HG02981 (cell line): ENCODE results near the gene RNF114.
"Not testable (repeated sequence)": the region's sequence is repeated elsewhere in the genome, so short reads cannot be mapped to it uniquely, and the experiment has no call there.

ENCODE experiments used
- ATAC-seq: cut with Tn5 transposase; IDR thresholded peaks from one replicate; pipeline ENCODE4 v1.9.1; 2021; ENCODE audit warnings: mild to moderate bottlenecking, moderate library complexity; ENCODE audit not compliant: unreplicated experiment

Gene RNF114, protein sequence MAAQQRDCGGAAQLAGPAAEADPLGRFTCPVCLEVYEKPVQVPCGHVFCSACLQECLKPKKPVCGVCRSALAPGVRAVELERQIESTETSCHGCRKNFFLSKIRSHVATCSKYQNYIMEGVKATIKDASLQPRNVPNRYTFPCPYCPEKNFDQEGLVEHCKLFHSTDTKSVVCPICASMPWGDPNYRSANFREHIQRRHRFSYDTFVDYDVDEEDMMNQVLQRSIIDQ

DNA sequence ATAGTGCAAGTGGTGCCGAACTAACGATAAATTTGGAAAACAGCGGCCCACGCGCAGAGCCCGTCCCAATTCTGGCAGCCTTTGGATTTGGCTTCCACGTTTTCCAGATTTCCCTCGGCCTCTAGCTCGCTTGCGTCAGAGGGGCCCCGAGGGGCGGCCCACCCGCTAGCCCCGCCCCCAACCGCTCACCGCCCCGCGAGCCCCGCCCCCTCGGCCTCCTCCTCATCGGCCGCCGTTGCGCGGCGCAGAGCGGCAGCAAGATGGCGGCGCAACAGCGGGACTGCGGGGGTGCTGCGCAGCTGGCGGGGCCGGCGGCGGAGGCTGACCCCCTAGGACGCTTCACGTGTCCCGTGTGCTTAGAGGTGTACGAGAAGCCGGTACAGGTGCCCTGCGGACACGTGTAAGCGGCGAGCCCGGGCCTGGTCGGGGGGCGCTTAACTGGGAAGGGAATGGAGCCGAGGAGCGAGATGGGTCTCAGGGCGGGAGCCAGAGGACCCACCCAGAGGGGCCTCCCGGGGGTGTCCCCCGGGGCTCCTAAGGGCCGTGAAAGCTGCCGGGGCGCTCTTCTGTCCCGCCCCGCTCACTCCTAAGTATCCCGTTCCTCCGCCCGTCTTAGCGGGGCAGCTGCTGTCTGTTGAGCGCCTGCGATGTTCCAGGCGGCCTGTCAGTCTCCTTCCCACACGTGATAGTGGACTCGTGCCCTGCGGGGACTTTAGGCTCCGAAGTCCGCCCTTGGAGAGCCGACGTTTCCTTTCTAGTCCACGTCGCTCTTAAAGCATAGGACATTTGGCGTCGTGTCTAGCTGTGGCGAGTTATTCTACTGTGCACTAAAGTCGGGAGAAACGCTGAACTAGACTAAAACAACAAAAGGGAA lies at the start of gene RNF114:
TSS of gene RNF114 (plus strand) at position 245 of the 874 bp plus-strand sequence. CDS start at position 261, 16 bp downstream.
- no peak for ATAC-seq

DNA sequence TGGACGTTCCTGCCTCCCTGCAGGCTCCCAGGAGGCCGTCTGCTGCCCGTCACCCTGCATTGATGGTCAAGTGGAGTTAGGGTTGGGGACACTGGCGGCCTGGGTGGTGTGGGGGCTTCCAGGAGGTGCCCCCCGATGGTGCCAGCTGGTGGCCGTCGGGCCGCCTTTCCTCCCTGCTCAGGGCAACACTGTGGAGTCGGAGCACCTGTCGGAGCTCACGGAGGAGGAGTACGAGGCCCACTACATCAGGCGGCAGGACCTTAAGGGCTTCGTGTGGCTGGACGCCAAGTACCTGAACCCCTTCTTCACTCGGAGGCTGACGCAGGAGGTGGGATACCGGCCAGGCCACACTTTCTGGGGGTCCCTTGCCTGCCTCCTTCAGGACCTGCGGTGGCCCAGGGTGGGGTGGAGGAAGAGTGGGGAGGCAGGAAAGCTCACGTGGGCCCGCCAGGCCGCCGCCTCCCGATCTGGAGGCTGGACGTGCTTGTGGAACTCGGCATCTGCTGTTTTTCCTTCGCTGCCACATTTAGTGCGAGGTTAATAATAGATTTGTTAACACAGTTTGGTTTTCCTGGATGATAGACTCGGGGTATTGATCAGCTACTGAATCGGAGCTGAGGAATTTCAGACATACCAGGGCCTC lies 49.5 kb upstream of the RNF114 start:
- ATAC-seq, result no peak

DNA sequence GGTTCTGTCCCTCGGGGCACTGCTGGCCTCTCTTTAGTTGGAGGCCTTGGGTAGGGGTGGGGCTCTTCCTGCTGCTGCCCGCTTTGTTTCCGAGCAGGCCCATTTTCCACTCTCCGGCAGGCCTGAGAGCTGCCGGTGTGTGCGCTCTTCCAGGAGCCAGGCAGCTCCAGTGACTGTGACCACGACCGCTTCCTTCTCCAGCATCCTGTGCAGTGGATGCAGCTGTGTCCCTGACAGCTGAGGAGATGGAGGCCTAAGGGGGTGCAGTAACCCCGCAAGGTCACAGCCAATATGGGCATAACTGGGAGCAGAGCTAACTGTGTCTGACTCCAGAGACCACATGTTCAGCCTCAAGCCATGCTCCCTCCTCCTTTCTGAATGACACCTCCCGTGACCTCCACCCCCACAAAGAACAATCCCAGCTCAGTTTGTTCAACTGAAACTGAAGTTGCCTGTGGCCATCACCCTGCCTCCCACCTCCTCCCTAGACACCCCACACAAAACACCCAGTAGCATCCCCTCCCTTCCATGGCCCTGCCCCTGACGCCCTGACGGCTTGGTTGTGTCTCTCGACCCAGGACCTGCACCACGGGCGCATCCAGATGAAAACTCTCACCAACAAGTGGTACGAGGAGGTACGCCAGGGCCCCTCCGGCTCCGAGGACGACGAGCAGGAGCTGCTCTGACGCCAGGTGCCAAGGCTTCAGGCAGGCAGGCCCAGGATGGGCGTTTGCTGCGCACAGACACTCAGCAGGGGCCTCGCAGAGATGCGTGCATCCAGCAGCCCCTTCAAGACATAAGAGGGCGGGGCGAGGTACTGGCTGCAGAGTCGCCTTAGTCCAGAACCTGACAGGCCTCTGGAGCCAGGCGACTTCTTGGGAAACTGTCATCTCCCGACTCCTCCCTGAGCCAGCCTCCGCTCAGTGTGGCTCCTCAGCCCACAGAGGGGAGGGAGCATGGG lies 48.7 kb upstream of the RNF114 start:
- ATAC-seq, result no peak

DNA sequence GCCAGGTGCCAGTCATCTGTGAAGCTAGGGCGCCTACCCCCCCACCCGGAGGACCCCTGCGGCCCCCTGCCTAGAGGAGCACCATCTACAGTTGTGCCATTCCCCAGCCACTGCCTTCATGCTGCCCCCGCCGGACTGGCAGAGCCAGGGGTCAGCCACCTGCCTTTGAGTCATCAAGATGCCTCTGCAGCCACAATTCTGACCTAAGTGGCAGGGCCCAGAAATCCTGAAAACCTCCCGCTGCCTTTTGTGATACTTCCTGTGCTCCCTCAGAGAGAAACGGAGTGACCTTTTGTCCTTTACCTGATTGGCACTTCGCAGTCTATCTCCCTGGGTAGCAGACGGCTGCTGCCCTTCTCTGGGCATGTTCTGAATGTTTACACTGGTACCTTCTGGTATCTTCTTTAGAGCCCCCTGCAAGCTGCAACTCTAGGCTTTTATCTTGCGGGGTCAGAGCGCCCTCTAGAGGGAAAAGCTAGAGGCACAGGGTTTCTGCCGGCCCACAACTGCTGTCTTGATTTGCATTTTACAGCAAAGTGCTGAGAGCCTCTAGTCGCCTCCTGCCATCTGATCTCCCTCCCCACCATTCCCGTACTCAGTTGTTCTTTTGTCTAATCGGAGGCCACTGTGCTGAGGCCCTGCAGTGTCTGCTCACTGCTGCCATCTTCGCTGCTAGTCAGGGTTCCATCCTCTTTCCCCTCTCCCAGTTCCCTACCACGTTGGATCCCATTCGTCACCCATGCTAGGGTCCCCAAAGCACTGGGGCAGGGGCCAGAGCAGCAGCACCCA lies 47.8 kb upstream of the RNF114 start:
- no peak for ATAC-seq

DNA sequence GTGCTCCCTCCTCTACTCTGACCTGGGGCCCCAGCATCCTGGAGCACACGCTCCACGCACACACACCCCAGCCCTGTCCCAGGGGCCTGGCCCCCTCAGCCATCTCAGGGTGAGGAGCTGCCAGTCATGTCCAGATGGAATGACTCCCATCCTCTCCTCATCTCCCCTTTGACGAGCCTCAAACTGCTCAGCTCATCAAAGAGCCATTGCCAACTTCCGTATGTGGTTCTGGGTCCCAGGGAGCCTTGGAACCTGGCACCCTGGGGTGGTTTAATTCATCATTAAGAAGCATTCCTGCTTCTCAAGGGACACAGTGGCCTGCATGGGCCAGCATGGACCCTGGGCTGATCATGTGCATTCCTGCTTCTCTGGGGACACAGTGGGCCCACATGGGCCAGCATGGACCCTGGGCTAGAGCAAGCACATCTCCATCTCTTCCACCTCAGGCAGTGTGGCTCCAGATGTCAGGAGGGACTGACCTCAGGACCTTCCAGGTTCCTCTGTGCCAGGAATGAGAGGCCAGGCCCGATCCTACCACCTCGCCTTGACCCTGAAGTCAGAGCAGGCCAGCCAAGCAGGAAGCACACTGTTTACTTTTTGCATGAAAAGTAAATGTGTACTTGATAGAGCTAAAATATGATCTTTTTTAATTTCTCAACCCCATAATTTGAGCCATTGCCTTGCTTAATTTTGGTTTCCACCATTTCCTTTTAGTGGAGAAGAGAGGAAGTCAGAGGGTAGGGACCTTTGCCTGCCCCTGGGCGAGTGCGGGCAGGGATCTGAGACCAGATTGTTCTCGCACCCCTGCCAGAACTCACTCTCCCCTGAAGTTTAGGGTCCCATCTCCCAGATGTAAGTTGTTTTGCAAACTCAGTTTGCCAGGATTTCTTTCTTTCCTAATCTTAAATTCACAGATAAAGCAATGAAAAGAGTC lies 46.9 kb upstream of the RNF114 start:
- no peak for ATAC-seq

DNA sequence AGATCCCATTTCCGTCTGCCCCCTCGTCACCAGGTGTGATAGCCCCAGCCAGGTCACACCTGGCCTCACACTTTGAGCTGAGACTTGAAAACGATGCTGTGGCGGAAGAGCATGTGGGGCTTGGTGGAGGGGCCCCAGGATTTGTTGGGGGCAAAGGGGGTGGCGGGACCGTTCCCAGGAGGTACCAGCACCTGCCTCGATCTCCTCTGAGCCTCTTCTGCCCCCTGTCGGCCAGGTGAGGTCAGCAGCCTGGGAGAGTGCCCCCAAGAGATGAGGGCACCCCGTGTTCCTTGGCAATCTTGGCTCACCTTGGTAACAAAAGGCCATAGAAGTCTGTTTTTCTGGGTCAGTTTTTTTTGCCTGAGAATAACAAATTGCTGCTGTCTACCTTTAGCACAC lies 46.3 kb upstream of the RNF114 start:
- ATAC-seq, result no peak

DNA sequence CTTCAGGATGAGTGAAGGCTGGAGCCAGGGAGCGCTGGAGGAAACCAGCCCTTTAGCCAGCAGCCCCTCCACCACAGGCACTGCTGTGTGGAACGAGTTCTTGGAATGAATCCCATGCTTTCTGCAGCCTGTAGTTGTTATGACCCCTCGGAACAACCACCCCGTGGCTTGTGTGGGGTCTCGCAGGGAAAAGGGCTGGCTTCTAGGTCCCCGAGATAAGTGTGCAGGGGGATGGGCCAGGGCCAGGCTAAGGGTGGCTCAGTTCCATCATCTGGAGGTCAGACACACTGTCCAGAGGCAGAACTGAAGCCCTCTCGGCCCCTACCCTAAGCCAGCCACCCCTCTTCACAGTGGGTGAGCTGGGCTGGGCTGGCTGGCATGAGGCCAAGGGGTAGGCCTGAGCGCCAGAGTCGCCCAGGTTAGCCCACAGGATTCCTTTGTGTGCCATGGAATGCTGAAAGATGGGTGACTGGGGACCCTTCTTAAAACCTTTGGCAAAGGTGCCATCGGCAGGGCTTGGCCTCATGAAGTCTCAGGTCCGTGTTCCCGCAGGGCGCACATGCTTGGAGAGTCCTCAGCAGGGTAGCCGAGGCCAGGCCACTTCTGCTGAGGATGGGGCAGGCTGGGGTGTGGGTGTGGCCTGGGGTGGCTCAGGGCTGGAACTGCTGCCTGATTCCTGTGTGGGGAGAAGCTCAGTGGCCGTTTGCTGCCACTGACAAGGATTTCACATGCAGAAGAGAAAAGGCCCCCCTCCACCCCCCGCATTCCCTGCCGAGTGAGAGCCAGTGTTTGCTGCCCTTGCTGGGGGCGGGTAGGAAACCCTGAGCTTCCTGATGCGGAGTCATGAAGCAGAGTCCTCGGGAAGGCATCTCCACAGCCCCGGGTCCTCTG lies 45.5 kb upstream of the RNF114 start:
- no peak for ATAC-seq

DNA sequence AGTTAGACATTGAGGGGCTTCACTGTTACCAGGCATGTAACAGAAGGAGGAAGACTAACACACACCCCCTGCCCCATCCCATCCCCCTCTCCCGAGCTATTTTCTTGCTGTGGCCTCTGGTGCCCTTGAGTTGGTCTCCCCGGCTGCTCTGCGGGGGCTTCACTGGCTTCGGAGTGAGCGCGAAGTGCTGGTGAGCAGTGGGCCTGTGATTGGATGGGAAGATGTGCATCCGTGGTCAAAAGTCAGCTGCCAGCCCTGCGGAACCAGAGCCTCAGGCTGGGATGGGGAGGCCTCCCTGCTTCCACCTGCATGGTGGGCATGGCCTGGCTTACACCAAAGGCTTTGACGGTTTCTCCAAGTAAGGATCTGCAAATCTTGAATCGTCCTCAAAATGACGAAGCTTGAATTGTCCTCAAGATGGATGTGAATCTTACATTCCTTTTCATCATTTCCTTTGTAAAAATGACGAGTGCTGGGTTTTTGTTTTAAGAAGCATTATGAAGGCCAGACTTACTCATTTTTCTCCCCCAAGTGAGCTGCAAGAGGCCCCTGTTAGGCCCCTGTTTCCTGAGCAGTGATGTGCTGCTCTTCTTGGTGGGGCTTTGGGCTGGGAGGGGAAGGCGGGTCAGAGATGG lies 44.6 kb upstream of the RNF114 start:
- ATAC-seq, result no peak

DNA sequence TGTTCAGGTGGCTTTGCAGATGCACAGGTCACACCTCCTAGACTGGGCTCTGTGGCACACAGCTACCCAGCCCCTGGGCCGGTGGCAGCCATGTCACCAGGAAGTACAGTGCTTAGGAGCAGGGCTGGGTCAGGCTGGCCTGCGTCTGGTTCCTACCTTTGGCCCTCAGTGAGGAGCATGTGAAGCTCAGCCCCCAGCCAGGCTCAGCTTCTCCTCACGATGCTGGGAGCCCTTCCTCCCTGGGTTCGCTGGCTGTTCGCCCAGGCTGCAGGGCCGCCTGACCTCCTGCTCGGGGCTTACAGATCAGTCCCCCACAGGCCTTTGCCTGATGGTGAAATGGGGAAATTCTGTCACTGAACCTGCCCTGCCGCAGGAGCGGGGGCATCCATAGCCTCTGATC lies 43.9 kb upstream of the RNF114 start:
- no peak for ATAC-seq

DNA sequence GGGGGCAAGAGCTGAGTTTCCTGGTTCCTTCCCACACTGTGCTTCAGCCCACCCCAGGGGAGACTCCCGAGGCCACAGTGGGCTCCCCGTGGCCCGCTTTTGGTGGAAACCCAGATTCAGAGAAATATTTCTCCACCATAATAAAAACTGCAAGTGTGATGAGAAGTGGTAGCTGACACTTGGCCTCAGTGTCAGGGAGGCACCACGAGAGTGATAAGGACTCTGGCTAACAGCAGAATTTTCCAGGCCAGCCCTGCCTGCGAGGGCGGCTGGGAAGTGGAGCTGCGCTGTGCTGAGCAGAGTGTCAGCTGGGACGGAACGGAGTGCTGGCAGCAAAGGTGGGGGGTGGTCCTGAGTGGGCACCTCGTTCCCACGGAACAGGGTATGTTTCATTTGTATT lies 43.4 kb upstream of the RNF114 start:
- no peak for ATAC-seq

DNA sequence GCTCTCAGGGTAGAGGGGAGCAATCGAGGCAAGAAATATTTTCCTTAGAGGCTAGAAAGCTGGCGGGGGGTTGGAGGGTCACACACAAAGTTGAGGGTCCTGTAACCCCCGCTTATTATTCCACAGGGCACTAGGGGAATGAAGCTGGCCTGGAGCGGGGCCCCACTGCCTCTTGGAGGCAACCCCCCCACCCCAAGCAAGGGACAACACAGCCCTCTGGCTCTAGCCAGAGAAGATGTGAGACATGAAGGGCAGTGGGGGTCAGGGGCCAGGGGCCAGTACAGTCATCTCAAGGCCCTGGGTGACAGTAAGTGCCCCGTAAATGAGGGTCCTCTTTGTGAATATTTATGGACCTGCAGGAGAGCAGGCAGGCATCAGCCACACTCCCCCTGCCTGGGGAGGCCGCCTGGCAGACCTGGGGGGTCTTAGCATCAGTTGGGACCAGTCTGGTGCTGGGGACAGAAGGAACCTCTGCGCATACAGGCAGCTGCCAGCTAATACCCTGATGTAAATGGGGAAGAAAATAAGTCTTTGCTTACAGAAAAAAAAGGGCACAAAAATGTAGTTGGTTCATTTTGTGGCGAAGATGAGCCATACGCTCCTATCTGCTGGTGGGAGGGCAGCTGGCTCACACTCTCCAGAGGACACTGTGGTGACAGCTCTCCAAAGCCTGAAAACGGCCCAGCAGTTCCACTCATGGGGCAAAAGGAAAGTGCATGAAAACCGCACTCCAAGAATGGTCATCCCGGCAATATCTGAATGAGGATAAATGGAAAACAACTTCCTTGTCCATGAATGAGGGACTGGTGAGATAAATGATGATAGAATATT lies 42.7 kb upstream of the RNF114 start:
- no peak for ATAC-seq

DNA sequence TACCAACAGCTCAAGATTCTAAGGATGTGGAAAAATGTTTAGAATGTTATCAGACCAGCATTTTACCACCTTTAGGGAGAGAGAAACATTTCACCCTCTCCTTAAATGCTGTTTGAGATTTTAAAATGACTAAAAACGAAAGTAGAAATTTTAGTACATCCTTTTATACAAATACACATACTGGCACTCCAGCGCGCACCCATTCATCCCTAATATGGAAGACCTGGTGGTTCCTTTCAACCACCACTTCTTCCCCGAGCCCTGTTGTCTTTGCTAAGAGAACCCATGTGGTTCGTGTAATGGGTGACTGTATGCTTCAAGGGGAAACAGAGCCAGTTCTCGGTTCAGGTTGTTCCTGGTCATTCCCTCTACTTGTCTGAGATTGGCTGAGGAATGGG lies 42.1 kb upstream of the RNF114 start:
- no peak for ATAC-seq

DNA sequence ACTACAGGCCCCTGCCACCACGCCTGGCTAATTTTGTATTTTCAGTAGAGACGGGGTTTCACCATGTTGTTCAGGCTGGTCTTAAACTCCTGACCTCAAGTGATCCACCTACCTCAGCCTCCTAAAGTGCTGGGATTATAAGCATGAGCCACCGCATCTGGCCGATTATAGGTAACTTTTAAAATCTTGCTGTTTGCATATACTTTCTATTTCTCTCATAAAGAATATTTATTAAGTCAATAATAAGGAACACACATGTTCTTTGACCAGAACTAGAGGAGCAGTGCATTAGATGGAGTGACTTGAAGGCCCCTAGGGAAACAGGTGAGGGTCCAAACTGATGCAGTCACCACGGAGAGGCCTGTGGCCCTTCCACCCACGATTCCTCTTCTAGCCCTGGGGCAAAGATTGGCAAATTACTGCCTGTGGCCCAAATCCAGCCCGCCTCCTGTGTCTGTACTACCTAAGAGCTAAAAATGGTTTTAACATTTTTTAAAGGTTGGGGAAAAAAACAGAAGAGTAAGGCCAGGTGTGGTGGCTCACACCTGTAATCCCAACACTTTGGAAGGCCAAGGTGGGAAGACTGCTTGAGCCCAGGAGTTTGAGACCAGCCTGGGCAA lies 40.6 kb upstream of the RNF114 start:
- ATAC-seq, result not testable (repeated sequence)

DNA sequence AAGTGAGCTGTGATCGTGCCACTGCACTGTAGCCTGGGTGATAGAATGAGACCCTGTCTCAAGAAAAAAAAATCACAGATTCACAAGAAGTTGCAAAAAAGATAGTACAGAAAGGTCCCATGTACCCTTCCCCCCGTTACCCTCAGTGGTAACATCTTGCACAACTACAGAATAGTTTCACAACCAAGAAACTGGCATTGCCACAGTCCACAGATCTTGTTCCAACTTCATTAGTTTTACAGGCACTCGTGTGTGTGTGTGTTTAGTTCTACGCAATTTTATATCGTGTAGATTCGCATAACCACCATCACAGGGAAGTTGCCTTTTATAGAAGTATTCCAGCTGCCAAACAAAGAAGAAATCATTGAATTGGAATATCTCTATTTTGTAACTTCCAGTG lies 40.0 kb upstream of the RNF114 start:
- ATAC-seq, result no peak

DNA sequence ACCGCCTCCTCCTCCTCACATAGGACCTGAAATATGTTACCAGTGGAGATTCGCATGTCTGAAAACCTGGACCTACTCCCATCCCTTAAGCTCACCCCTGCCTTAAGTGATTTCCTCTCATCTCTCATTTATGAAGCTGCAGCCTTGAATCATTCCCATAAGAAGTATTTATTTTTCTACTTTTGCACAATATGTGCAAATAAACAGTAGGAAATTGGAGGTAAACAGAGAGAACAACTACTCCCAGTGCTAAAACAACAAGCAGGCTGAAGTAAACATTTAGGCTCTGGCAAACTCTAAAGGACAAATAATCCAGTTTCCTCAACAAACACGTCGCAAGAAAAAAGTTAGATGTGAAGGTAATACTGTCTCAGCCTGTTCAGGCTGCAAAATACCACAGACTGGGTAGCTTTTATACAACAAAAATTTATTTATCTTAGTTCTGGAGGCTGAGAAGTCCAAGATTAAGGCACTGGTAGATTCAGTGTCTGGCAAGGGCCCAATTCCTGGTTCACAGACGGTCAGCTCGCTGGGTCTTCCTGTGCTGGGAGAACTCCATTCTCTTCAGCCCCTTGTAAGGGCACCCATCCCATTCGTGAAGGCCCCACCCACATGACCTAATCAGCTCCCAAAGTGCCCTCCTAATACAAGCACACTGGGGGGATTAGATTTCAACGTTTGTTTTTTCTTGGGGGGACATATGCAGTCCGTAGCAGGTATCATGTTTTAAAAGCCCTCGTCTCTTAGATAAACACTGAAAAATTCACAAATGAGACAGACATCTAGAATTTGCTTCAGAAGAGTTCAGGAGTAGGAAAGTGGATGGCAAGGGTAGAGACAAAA lies 36.4 kb upstream of the RNF114 start:
- ATAC-seq, result no peak
